HG03103 (cell line): Measurements from ENCODE around the gene EPAS1.

ENCODE experiments used
- ATAC-seq: cut with Tn5 transposase; IDR thresholded peaks from one replicate; pipeline ENCODE4 v1.9.1; 2021; ENCODE audit warnings: low read depth; ENCODE audit not compliant: unreplicated experiment

The EPAS1 gene

DNA sequence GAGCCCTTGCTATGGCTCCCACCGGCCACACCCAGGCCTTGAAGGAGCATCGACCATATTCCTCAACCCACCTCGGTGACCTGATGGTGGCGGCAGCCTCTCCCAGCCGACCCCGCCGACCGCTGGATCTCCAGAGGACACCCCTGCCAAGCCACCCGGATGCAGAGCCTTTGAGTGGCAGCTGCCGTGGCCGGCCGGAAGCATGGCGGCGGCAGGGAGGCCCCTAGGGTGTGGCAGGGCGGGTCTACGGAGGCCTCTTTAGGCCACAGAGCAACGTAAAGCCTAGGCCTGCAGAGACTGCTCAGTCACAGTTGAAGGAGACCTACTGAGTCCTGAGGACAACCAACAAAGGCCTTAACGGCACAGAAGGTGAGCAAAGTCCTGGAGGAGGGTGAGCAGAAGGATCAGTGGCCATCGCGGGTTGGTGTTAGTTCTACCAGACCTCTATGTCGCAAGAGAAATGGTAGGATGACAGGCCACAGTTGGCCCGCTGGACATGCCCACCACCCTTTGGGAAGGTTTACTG is 131.8 kb downstream of the EPAS1 start:
- no peak for ATAC-seq

DNA sequence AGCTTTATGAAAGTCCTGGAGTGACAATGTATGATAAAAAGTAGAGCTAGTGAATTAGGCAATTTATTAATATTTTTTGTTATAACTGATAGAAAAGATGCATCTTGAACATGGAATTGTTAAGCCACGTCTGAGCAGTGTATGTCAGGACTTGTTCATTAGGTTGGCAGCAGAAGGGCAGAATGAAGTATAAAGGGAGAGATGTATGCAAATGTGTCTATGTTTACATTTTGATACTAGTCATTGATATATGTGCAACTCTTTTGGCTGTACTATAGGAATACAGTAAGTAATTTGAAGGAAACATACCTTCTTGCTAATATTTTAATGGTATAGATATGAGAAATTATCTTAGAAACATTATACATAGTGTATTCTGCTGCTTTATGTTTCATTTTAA is 133.2 kb downstream of the EPAS1 start:
- ATAC-seq, result no peak

DNA sequence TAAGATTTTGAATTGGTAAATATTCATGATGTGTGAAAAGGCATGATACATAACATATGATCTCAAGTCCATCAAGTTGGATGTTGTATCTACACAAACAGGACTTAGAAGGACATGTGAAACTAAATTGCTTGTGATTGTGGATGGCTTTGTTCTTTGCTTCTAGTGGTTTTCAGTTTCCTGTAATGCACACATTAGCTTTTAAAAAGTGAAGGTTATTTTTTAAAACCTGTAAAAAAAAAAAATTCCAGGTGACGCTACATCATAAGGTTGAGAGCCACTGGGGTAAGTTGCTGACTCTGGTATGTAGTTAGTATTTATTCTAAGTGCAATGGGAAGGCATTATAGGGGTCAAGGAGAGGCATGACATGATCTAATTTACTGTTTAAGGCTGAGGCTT is 133.8 kb downstream of the EPAS1 start:
- no peak for ATAC-seq

DNA sequence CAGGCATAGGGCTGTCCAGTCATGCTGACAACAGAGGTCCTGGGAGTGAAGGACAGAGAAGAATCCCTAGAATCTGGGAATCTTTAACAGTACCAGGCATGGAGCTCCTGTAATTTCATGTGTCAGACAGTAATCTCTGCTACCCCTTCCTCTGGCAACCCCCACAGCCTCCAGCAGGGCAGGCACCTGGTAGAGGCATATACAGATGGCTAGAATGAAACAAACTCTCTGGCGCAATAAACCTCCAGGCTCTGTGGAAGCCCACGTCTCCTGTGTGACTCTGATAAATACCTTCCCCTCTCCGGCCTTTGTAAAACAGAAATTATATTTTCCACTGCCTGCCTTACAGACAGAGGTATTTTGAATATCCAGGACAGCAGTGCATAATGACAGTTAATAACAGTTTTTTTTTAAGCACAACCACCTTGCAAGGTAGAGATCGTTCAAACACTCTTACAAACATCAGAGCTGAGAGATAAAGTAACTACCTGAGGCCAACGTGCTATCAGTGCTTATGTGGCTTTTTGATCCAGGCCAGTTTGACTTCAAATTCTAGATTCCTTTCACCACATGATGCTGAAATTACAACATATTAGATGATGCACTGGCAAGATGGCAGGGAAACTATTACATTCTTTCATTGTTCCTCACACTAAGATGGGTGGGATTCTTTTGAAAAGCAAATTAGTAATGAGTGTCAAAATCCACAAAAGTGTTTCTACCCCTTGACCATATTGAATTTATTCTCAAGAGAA is 134.5 kb downstream of the EPAS1 start:
- no peak for ATAC-seq

DNA sequence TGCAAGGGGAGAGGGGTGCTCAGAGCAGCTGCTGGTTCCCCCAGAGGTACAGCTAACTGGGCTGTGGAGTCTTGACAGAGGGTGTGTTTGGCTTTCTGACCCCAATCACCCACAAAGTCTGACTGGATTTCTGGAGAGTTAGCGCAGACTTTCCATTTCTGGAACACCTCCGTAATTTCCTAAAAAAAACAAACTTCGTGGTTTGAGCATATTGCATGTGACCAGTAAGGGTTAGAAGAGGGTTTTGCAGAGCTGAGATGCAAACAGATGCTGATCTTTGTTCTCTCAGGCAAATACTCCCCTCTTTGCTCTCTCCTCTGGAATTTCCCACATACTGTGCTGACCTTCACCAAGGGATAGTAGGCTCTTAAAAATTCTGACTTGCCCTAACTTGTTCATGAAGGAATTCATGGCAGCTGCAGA is 137.7 kb downstream of the EPAS1 start:
- ATAC-seq, result no peak

DNA sequence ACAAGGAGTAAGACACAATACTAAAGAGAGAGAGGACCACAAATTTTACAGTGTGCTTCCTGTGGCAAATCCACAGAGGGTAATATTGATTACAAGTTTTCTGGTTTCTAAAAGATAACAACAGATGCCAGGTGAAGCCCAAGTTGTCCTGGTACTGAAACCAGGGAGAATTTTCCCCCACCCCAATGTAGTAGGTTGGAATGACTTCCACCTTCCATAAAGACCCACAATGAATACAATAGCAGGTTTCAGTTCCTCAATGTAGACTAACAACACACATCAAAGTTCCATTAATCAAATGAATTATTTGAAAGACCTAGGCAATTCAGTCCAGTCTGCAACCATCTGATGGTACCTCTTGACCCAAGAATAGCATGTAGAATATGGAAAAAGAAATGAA is 138.1 kb downstream of the EPAS1 start:
- ATAC-seq, result no peak

DNA sequence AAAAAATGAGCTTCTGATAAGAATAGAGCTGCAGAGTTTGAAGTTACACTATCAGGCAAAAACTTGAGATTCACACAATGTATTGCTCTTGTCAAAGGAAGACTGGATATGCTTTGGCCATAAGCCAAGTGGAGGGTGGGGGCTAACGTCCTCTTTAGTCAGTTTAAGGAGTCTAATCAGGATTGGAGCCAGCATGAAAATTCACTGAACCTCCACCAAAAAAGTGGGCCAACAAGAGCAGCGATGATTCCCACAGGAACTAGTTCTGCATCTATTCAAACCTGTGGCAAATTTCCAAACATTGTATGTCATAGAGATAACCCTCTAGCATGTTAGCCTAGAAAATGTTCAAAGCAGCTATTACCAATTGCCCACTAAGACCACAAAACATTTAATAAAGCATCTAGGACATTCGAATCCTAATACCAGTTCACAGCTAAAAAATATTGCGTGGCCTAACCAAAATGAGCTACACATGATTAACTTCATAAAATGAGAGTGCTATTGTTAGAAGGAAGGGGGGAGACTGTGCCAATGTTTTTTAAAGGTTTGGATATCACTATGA is 138.7 kb downstream of the EPAS1 start:
- ATAC-seq, result no peak
